Prostate gland (tissue), 2 donors: ENCODE results near the gene CYTH1.

ENCODE experiments used
- CTCF ChIP-seq, 4 experiments: fragments of 200-600 bp in 2 of 4; fragments of 450-650 bp in 2 of 4; sonication (generic) in 2 of 4; IDR thresholded peaks; 1 replicate in 3 of 4; 2 replicates in 1 of 4; pipeline ENCODE4 v1.5.1; 2016 to 2019; ENCODE audit warnings: antibody characterized with exemption in 4 of 4, mild to moderate bottlenecking in 2 of 4, moderate library complexity in 2 of 4
- POLR2A ChIP-seq: fragments of 450-650 bp; IDR thresholded peaks from one replicate; pipeline ENCODE4 v1.6.1; 2016; ENCODE audit warnings: antibody characterized with exemption, mild to moderate bottlenecking
- POLR2AphosphoS5 ChIP-seq: sonication (generic); formaldehyde crosslinking; IDR thresholded peaks from one replicate; pipeline ENCODE4 v1.6.1; 2017; ENCODE audit warnings: antibody characterized with exemption

DNA sequence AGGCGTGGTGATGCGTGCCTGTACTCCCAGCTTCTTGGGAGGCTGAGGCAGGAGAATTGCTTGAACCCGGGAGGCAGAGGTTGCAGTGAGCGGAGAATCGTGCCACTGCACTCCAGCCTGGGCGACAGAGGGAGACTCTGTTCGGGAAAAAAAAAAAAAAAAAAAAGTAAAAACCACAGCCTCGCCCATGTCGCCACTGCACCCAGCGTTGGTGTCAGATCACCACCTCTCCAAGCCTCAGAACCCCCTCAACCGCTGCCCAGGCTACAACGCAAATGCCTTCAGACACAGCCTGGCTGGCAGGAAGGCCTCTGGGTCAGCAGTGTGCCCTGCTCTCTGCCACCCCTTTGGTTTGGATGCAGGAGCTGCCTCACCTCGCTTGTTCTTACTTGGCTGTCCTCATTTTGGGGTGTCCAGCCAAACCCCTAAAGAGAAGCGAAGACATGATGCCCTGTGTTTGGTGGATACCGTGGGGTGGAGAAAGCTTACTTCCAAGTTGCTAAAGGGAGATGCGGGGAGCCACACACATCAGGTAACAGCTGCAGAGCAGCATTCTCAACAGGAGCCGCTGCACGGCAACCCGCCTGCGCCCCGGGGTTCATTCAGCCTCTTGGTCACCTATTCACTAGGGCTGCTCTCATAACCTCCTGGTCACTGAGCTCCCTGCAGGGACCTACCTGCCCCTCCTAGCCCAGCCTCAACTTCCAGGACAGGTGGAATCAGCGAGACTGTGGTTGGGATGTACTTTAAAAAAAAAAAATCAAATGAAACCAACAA lies 13.0 kb upstream of the CYTH1 start:
- TF ChIP-seq CTCF (IDR thresholded peaks at IDR 0.05) (no peak), POLR2AphosphoS5 (no peak), POLR2A (no peak)
